ENCODE measurements around the gene ERF. TPM values are rescaled to one million over a fixed set of nuclear protein-coding genes. Genes with fewer than 3 reads are reported as not detected.

The ERF gene
- total and polyA plus RNA-seq, 2 of the 8 experiments (the other 6 are each of a cell fraction or from before 2014, with no cell fraction given): 43.7 to 62.7 TPM

DNA sequence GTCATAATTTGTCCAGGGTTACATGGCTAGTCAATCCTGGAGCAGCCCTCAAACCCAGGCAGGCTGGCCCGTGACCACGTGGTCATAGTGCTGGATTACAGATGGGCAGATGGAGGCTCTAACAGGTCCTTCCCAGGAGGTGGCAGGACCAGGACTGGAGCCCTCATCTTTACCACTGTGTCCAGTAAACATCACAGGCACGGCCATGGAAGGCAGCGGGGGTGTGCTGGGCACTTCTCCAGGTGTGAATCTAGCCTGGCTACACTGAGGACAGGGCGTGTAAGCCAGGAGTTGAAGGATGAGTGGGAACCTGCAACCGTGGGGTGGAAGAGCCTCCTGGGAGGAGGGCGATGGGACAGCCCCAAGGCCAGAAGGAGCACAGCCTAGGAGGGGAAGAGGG, 20.2 kb upstream of the ERF start:
- DNase-seq (ENCODE audit: low read depth in 1 of 2, low spot score in 2 of 2) (no peak), FAIRE-seq (no peak)
- Histone ChIP-seq H3K56ac (replicated peaks; ENCODE audit: insufficient read length, low read depth, low read length) (no peak overlapping the region), H3K9me3 (ENCODE audit: insufficient read depth in 2 of 2, low read depth in 1 of 2, low read length in 1 of 2) (no peaks in the 10 kb centered on the region), H2AFZ (ENCODE audit: low read length) (no peak overlapping the region), H4K8ac (ENCODE audit: extremely low read depth, insufficient read depth, low read length) (no peak overlapping the region), H2BK15ac (ENCODE audit: low read length) (no peak overlapping the region), H3K27me3 (replicated peaks in 1 of 4; ENCODE audit: control insufficient read depth in 3 of 4, extremely low read depth in 1 of 4, insufficient read depth in 3 of 4, low read length in 3 of 4) (no peaks in the 10 kb centered on the region), H3K23ac (ENCODE audit: insufficient read length) (no peak overlapping the region), H2BK20ac (ENCODE audit: low read length) (no peak overlapping the region), H2BK12ac (ENCODE audit: low read depth, low read length) (no peak overlapping the region), H3K4me2 (ENCODE audit: insufficient read depth in 1 of 2, low read depth in 2 of 2, low read length in 2 of 2) (no peak overlapping the region), H3K23me2 (ENCODE audit: low read depth, low read length) (no peaks in the 10 kb centered on the region), H3K36me3 (ENCODE audit: control insufficient read depth in 2 of 4, insufficient read depth in 4 of 4, low read length in 3 of 4) (peaks cover 0 to 15% (median 5%) of the 10 kb centered on the region in 4 experiments; a peak in 2 of 8 replicates), H3K79me2 (ENCODE audit: control insufficient read depth in 1 of 2, insufficient read depth in 2 of 2, low read length in 2 of 2) (peaks cover 0 to 5% of the 10 kb centered on the region in 2 experiments; a peak in 1 of 4 replicates), H4K91ac (replicated peaks; ENCODE audit: insufficient read length, low read length) (no peak overlapping the region), H3K4me1 (replicated peaks in 1 of 4; ENCODE audit: control insufficient read depth in 3 of 4, insufficient read depth in 4 of 4, low read length in 3 of 4) (peaks cover 0 to 17% (median 5%) of the 10 kb centered on the region in 4 experiments; a peak in 5 of 7 replicates), H4K5ac (ENCODE audit: insufficient read length, low read depth, low read length) (no peak overlapping the region), H2BK120ac (replicated peaks; ENCODE audit: low read depth, low read length) (no peak overlapping the region), H4K20me1 (replicated peaks in 1 of 2; ENCODE audit: control insufficient read depth in 1 of 2, insufficient read depth in 2 of 2, low read length in 2 of 2) (peaks cover 0 to 10% of the 10 kb centered on the region in 2 experiments), H2AK5ac (ENCODE audit: low read depth, low read length) (no peak overlapping the region), H2BK5ac (ENCODE audit: low read depth, low read length) (no peak overlapping the region), H3K9ac (replicated peaks in 1 of 4; ENCODE audit: extremely low read depth in 1 of 4, low read depth in 3 of 4, low read length in 3 of 4) (no peak overlapping the region), H3K18ac (ENCODE audit: extremely low read depth, low read length) (no peak overlapping the region), H3K4me3 (ENCODE audit: extremely low read depth in 1 of 4, insufficient read depth in 2 of 4, low read depth in 3 of 4, low read length in 4 of 4) (no peak overlapping the region), H3K14ac (ENCODE audit: insufficient read length) (no peak overlapping the region), H3K79me1 (ENCODE audit: low read depth, low read length) (peaks cover 2% of the 10 kb centered on the region), H3K27ac (ENCODE audit: low read depth, low read length) (no peak overlapping the region), H3K4ac (replicated peaks; ENCODE audit: insufficient read length, low read depth, low read length) (no peak overlapping the region)
- CTCF ChIA-PET (ENCODE audit: partially characterized antibody): interaction anchor here (0.6 to 2.3 kb wide), 6 partner anchors 19 to 166 kb away, joined by 3 to 24 read pairs (median 4); partner anchors contain the start of gene GSK3A
- 93% methylated on average over 7 of the region's 7 CpGs; no CpG with 5 or more reads in 1 of the 2 experiments for WGBS, 2 experiments (ENCODE audit: extremely low coverage in 1 of 2, insufficient coverage in 1 of 2, insufficient read length in 1 of 2, insufficient replicate concordance in 2 of 2, low coverage in 1 of 2, low lambda C conversion rate in 2 of 2, missing lambda C conversion rate in 1 of 2)
- POLR2A ChIA-PET (ENCODE audit: partially characterized antibody): interaction anchor here (1.0 kb wide), 1 partner anchor 29 kb away, joined by 3 read pairs; no protein-coding TSS in a partner anchor
- TF ChIP-seq KDM5A (IDR thresholded peaks at IDR 0.05; ENCODE audit: low read length) (no peak), CTBP2 (IDR thresholded peaks at IDR 0.05; ENCODE audit: borderline replicate concordance, insufficient read depth, insufficient read length, low read length) (no peak), CHD2 (IDR thresholded peaks at IDR 0.05; ENCODE audit: low read length) (no peak)
- TF ChIP-seq, protein P1, sequence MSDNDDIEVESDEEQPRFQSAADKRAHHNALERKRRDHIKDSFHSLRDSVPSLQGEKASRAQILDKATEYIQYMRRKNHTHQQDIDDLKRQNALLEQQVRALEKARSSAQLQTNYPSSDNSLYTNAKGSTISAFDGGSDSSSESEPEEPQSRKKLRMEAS (IDR thresholded peaks at IDR 0.05): no peak
